ENCODE data around the gene MIAT. TPM values are rescaled to one million over a fixed set of nuclear protein-coding genes. Genes with fewer than 3 reads are reported as not detected.

The MIAT gene
- total and polyA plus RNA-seq, 2 of the 4 experiments (the other 2 are of a cell fraction), result 0.54 to 0.65 TPM

- H3K9me3 ChIP-seq (ENCODE audit: control insufficient read depth, insufficient read depth, low read length), result no peaks in the 10 kb centered on the region
- H3K18ac ChIP-seq (ENCODE audit: low read depth, low read length), result no peak overlapping the region
- peaks cover 8% of the 10 kb centered on the region for H3K27me3 ChIP-seq (ENCODE audit: control insufficient read depth, insufficient read depth, low read length)
- peaks cover 0 to 5% of the 10 kb centered on the region in 2 experiments; a peak in 1 of 4 replicates for H3K79me1 ChIP-seq (ENCODE audit: low read depth in 1 of 2, low read length in 2 of 2)
- ChIA-PET POLR2A (ENCODE audit: unreplicated experiment) (no interaction called here), CTCF (no interaction called here)
- H2BK5ac ChIP-seq (ENCODE audit: low read depth, low read length, poor library complexity, severe bottlenecking), result no peak overlapping the region
- no peak overlapping the region for H2AFZ ChIP-seq (replicated peaks; ENCODE audit: low read length, poor library complexity)
- DNase-seq (no peak), ATAC-seq (ENCODE audit: low read depth) (no peak)
- no peak overlapping the region for H4K5ac ChIP-seq (ENCODE audit: low read depth, low read length)
- in situ Hi-C loops (cut with MboI; ENCODE audit: low sequenced_read_pairs), result no loop called here
- H2AK5ac ChIP-seq (ENCODE audit: low read depth, low read length), result 0 out of 2 replicates have a peak overlapping the region, but pooled peaks have one; percentile 33
- no CpG with 5 or more reads among the region's 5 CpGs for WGBS, 2 experiments (ENCODE audit: extremely low coverage in 2 of 2, insufficient read length in 1 of 2)
- no peak overlapping the region for H3K27ac ChIP-seq (ENCODE audit: insufficient read depth, low read length)
- no peaks in the 10 kb centered on the region for H3K36me3 ChIP-seq (ENCODE audit: control insufficient read depth, insufficient read depth, low read length)
- intact Hi-C loops (cut with micrococcal nuclease), result no loop called here
- H3K56ac ChIP-seq (ENCODE audit: extremely low read depth, insufficient read depth, low read length), result no peak overlapping the region
- TF ChIP-seq ELK1 (IDR thresholded peaks at IDR 0.05; ENCODE audit: borderline replicate concordance, low read depth, low read length), result no peak
- TF ChIP-seq CEBPB (IDR thresholded peaks at IDR 0.05; ENCODE audit: low read depth, low read length), result 0 out of 2 replicates have a peak, but pooled peaks have one; percentile 19
- no peak for TF ChIP-seq MAZ (IDR thresholded peaks at IDR 0.05; ENCODE audit: borderline replicate concordance, low read depth, low read length)
- no peak overlapping the region for H2BK120ac ChIP-seq (ENCODE audit: low read depth, low read length)
- no peak overlapping the region for H2BK20ac ChIP-seq (ENCODE audit: low read depth, low read length)
- no peak overlapping the region for H2AK9ac ChIP-seq (replicated peaks; ENCODE audit: low read depth, low read length, poor library complexity)
- dilution Hi-C loops (cut with HindIII; ENCODE audit: low sequenced_read_pairs, unreplicated experiment), result no loop called here
- no peak overlapping the region for H3K23ac ChIP-seq (ENCODE audit: low read depth, low read length)
- H3K4me2 ChIP-seq (ENCODE audit: low read depth, low read length), result no peak overlapping the region
- no peak overlapping the region for H3K4me3 ChIP-seq (ENCODE audit: insufficient read depth, low read depth, low read length)
- H3K4ac ChIP-seq (ENCODE audit: low read depth, low read length), result no peak overlapping the region
- BruUV-seq (replicated peaks), result no TSS peak
- peaks cover 14% of the 10 kb centered on the region for H3K9me1 ChIP-seq (ENCODE audit: insufficient read depth, low read length)
- H2BK15ac ChIP-seq (ENCODE audit: low read depth, low read length), result no peak overlapping the region
- H3K4me1 ChIP-seq (ENCODE audit: control insufficient read depth, insufficient read depth, low read length), result peaks cover 6% of the 10 kb centered on the region
- no peak overlapping the region for H3K9ac ChIP-seq (ENCODE audit: low read depth, low read length)
- H4K91ac ChIP-seq (ENCODE audit: insufficient read depth, low read depth, low read length), result no peak overlapping the region
- H4K8ac ChIP-seq (ENCODE audit: low read depth in 2 of 2, low read length in 2 of 2), result no peak overlapping the region
- no peaks in the 10 kb centered on the region for H4K20me1 ChIP-seq (ENCODE audit: insufficient read depth, low read length)
- no peak overlapping the region for H3K14ac ChIP-seq (replicated peaks; ENCODE audit: low read depth, low read length)
Measured at GRCh38 chr22:26615149-26615548, 42.2 kb upstream of the MIAT start.

All from IMR-90 (cell line).